EL (cell line): ENCODE measurements around the gene PRUNE2.
"Not testable (repeated sequence)": the region's sequence is repeated elsewhere in the genome, so short reads cannot be mapped to it uniquely, and the experiment has no call there.

Experiments used
- DNase-seq: peaks from one replicate; pipeline ENCODE4 v3.0.0-alpha.2; 2016

Gene PRUNE2

GRCh38 chr9:76618762-76619161 lies 287.2 kb downstream of the PRUNE2 start:
- peak; percentile 63 for DNase-seq

GRCh38 chr9:76617497-76618175 lies 288.3 kb downstream of the PRUNE2 start:
- DNase-seq, result no peak

GRCh38 chr9:76616780-76617179 lies 289.1 kb downstream of the PRUNE2 start:
- no peak for DNase-seq

DNA sequence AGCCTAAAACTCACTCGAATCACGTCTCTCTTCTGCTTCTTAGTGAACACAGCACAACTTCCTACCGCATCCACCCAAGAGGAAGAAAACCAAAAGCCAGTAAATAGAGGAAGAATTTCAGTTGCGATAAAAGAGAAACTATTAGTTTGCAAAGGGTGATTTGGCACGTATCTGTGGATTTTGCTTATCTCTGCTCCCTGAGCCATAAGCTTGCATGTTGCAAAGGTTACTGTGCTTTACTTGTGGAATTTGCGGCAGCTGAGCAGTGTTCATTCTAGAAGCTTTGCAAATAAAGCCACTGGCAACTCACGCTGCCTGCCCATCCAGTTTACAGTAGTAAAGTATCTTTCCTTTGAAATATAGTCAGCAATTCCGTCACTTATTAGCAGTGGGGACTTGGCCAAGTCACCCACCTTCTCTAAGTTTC lies 290.7 kb downstream of the PRUNE2 start:
- no peak for DNase-seq

GRCh38 chr9:76613974-76614373 lies 291.9 kb downstream of the PRUNE2 start:
- no peak for DNase-seq

DNA sequence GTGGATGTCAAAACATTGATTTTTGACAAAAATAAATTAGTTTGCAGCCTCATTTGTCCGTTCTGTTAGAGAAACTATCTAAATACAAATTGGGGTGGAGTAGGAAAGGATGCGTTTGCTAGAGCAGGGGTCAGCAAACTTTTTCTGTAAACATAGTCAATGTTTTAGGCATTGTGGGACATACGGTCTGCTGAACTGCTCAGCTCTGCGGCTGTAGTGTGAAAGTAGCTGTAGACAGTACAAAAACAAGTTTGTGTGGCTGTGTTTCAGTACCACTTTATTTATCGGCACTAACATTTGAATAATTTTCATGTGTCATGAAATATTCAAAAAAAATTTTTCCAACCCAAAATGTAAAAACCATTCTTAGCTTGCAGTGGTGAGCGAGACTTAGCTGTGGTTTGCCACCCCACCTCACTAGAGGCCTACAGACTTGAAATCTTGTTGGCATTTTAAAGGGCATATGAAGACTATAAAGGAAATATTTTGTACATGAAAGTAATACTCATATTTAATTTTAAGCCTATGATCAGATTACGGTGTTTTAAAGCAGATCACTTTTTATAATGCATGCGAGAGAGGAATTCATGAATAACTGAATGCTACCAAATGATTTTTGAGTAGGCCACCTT lies 292.6 kb downstream of the PRUNE2 start:
- DNase-seq, result no peak

GRCh38 chr9:76610011-76610352 lies 295.9 kb downstream of the PRUNE2 start:
- DNase-seq, result peak; percentile 40

DNA sequence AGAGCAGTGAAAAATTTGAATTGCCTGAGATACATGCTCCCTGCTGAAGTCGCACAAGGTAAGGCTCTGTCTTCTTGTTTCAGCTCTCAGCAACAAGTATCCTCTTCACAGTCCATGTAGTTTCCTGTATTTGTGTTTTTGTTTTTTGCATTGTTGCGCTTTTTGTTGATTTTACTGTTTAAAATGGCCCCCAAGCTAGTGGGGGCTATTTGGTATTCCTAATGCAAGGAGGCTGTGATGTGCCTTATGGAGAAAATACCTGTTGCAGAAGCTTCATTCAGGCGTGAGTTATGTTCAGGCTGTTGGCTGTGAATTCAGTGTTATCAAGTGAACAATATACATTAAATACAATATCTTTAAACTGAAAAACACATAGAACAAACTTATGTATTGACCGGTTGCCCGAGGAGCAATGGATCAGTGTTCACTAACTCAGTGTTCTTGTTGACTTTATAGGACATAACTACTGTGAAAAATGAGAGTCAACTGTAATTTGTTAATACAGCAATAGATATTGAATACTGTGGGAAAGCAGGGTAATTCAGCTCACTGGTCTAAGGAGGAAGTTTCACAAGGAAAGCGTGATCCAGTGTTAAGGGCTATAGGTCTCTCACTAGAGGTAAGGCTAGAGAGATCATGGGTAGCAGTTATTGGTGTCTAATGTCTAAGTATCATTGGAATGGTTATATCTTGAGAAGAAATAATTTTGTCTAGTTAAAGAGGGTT lies 296.5 kb downstream of the PRUNE2 start:
- no peak for DNase-seq

DNA sequence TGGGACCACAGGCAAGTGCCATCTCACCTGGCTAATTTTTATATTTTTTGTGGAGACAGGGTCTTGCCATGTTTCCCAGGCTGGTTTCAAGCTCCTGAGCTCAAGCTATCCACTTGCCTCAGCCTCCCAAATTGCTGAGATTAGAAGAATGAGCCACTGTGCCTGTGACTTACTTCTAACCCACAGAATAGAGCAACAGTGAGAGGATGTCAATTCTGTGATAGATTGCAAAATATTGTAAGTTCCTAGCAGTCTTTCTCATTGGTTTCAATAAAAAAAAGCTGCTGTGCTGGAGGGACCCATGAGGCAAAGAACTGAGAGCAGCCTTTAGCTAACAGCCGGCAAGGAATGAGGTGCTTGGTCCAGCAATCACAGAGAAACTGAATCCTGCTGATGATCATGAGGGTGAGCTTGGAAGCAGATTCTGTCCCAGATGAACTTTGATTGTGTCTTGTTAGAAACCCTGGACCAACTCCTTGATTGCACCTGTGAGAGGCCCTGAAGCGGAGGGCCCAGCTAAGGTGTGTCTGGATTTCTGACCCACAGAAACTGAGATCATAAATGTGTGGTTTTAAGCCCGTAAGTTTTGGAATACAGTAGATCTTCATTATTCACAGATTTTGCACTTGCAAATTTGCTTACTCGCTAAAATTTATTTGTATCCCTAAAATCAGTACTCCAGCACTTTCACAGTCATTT lies 297.2 kb downstream of the PRUNE2 start:
- DNase-seq, result no peak

- DNase-seq, result no peak
Observed at GRCh38 chr9:76607730-76608436, 298.0 kb downstream of the PRUNE2 start.

DNA sequence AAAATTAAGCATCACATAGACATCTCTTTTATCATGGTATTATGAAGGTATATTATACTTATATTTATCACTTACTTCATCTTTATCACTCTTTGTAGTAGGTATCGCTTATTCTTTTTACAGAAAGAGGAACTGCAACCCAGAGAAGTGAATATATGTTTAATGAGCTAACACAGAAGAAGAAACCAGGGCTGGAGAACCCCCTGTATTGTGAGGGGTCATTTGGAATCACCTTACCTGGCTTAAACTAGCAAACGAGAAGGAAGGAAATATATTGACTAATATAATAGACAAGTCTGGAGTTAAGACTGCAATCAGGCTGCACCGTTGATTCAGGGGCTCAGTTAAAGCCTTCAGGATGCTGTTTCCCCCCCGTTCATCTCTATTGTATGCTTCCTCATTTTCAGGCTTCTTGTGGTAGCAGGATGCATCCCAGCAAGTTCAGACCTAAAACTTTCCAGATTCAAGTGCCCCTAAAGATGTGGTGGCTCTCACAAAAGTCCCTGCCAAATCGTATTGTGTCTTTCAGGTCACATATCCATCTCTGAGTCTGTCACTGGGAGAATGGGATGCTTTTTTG lies 300.5 kb downstream of the PRUNE2 start:
- DNase-seq, result no peak

DNA sequence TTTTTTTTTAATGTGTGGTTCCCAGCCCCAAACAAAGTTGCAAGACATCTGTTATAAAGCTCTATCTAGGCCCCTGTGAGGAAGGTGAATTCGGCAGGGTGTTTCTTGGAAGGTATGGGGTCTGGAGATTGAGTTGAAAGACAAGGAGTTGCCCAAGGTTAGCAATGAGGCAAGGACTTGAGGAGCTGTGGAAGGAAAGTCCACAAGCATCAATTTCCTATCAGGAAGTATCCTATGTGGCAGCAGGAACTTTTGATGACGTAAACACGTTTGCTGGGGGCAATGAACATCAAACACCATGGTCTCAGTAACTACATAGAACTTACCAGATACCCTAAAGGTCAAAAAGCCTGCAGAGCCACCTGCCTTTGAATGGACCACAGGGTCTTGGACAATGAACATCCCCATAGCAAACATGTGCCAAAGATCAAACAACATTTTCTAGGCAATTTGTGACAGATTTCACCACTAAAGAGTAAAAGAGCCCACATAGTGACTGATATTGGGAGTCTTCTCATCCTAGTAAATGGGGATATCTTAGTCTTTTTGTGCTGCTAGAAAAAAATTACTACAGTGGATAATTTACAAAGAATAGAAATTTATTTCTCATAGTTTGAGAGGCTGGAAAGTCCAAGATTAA lies 301.9 kb downstream of the PRUNE2 start:
- no peak for DNase-seq

GRCh38 chr9:76603448-76603895 lies 302.4 kb downstream of the PRUNE2 start:
- DNase-seq, result peak; percentile 31

DNA sequence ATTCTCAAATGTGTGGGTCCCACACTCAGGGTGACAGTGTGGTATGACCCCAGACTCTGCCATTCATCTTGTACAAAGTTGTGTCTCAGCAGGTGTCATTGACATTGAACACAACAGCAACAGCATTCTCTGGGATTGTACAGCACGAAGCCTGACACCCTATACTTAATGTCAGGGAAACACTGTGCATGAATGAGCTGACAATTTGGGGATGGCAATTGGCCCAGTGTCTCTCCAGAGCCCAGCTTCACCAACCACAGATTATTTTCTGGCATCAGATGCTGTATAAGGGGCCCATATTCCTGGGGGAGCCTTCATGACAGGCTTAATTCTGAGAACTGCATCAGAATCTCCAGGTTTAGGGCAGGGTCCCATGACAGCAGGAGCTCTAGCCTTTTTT lies 303.7 kb downstream of the PRUNE2 start:
- DNase-seq, result no peak

DNA sequence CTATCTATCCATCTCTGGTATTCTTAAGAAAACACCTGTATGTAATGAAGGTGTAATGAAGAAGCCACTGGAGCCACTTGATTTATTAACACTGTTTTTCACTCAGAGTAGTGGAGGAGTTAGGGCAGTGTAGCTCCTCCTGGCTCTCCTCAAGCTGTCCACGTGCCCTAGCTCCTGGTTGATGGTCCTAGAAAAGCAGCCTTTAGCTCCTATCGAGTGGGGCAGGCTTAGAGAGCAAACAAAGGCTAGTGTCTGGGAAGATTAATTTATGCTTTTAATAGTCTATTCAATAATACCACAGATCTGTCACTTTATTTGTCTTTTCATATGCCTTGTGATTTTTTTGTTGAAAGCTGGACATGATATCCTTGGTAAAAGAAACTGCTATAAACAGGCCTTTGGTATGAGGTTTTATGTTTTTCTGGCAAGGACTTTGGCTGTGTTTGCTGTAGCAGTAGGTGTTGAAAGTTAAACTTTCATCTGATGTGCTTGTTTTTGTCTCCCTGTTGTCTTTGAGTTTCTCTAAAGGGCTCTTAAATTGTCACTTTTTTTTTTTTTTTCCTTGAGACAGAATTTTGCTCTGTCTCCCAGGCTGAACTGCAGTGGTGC lies 305.8 kb downstream of the PRUNE2 start:
- DNase-seq, result no peak

DNA sequence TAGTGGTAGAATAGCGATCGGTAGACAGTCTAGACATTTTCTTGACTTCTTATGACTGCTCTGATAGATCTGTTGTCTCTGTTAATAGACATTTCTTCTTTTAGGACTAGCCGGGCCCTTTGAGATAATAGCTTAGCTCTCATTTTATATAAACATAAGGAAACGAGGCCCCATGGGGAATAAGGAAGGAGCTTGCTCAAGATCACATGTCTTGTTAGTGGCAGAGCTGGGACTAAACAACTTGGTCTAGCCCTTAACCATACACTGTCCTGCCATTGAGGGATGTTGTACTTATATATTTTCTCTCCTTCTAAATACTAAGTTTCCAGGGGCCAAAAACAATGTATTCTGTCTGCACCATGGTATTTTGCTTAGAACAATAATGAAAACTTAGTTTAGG lies 306.9 kb downstream of the PRUNE2 start:
- no peak for DNase-seq

GRCh38 chr9:76595645-76596044 lies 310.3 kb downstream of the PRUNE2 start:
- no peak for DNase-seq

GRCh38 chr9:76594764-76595424 lies 311.0 kb downstream of the PRUNE2 start:
- DNase-seq, result no peak

DNA sequence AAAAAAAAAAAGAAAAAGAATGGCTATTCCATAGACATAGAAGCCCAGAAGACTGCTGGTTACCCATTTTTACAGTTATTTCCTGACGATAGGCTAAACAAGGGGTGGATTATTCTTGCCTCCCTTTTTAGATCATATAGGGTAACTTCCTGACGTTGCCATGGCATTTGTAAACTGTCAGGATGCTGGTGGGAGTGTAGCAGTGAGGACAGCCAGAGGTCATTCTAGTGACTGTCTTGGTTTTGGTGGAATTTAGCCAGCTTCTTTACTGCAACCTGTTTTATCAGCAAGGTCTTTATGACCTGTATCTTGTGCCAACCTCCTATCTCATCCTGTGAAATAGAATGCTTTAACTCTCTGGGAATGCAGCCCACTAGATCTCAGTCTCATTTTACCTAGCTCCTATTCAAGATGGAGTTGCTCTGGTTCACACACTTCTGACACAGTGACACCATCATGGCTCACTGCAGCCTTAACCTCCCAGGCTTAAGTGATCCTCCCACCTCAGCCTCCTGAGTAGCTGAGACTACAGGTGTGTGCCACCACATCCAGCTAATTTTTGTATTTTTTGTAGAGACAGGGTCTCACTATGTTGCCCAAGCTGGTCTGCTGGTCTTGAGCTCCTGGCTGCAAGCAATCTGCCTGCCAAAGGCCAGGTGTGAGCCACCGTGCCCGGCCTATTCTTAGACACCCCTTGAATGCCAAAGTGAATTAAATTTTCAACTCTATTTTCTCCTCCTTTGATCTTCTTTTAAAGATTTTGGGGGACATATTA lies 311.8 kb downstream of the PRUNE2 start:
- DNase-seq, result not testable (repeated sequence)

GRCh38 chr9:76592974-76593347 lies 313.0 kb downstream of the PRUNE2 start:
- no peak for DNase-seq
